ENCODE data around the gene FGF3.
"Not testable (repeated sequence)": the region's sequence is repeated elsewhere in the genome, so short reads cannot be mapped to it uniquely, and the experiment has no call there.

FGF3 gene

DNA sequence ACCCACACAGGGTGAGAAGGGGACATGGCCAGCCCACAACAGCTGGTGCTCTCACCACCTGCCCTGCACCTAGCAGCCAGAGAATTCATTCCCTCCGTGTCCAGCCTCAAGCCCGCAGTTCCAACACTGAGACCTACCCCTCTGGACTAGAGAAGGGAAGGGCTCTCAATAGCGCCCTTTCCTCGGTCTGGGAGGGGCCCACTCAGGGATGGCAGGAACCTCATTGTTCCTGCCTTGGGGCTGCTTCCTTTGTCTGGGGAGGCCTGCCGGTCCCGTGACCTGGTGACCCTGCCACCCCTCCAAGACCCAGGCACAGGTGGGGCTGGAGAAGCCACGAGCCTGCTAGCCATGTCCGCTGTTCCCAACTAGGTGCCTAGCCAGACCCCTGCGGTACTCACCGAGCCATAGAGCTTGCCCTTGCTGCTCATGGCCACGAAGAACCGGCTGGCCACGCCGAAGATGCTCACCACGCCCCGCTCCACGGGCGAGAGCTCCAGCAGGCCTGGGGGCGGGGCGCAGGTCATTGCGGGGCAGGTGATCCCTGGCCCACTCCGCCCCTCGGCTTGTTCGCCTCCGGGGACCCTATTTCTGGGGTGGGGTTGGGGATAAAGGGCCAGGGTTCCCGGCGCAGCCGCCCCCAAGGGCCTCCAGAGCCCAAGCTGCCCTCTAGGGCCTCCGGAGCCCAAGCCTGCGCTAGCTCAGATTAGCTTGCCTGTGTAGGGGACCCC is 45.4 kb downstream of the FGF3 start:
- DNase-seq, result no peak

- DNase-seq, result no peak
These were observed 47.8 kb downstream of the FGF3 start for GRCh38 chr11:69771466-69771865.

DNA sequence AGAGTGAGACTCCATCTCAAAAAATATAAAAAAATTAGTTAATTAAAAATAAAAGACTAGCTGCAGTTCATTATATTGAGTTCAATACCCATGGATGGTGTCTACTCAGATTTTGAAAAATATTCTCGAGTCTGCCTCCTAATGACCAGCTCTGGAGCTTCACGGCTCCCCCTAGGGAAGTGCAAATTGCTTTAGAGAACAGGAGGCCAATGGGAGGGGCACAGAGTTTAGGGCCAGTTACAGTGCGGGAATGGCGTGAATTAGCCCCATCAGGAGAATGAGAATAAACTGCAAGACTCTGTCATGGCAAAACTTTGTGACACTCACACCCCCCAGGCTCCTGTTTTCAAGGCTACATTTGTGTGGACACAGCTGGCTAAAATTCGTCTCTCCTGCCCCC is 48.7 kb downstream of the FGF3 start:
- no peak for DNase-seq

DNA sequence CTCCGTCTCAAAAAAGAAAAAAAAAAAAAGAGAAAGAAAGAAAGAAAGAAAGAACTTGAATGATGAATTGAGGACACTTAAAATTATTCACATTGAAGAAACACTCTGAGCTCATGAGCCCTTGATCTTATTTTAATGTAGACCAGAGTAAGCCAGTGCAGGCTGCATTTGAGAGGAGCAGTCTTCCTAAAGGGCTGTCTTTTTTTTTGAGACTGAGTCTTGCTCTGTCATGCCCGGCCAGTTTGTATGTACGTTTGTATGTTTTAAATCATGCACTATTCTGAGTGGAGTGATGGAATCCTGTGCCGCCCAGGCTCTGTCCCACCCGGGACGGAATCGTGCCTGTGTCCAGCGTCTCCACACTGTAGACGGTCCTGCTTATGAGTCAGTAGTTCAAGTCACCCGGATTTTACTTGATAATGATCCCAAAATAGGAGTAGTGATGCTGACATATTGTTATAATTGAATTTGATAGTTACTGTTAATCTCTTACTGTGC is 53.7 kb downstream of the FGF3 start:
- no peak for DNase-seq

DNA sequence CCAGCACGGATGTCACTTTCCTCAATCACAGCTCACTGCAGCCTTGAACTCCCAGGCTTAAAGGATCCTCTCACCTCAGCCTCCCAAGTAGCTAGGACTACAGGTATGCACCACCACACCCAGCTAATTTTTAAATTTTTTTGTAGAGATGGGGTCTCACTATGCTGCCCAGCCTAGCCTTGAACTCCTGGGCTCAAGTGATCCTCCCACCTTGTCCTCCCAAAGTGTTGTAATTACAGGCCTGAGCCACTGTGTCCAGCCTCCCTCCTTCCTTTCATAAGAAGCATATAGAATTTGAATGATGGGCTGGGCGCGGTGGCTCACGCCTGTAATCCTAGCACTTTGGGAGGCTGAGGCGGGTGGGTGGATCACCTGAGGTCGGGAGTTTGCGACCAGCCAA is 54.3 kb downstream of the FGF3 start:
- DNase-seq, result not testable (repeated sequence)

DNA sequence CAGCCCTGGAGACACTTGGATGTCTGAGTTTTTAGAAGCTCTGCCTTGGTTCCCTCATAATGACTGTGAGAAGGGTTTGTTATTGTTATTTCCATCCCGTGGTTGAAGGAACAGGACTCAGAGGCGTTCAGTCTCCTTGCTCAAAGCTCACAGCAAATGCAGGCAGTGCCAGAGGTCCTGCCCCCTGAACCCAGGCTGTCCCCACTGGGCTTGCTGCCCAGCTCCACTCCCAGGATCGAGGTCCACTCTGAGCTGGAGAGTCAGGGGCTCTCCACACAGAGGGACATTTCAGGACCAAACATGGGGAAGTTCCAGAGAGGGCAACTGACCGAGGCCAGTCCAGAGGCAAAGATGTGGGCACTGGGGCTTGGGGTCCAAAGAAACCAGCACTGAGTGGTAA is 58.9 kb downstream of the FGF3 start:
- DNase-seq, result no peak

Data from nucleus accumbens (tissue), 56 donors.